HuH-7.5 (cell line): ENCODE data around the gene CLCN6.

Source experiments
- DNase-seq: peaks from one replicate; pipeline ENCODE4 v3.0.0; 2011; ENCODE audit warnings: low spot score

CLCN6 gene

DNA sequence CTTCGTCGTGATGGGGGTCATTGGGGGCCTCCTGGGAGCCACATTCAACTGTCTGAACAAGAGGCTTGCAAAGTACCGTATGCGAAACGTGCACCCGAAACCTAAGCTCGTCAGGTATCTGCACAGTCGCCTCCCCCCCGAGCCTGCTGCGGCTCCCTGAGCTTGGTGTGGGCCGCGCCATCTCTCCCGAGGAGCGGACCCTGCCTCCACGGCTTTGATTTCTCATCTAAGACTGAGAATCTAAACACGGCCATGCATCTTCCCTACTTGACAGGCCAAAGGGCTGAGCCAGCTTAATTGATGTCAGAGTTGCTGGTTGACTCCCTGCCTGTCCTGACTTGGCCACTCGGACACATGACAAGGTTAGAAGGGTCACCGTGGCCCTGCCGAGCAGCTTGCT, 22.5 kb downstream of the CLCN6 start:
- DNase-seq: no peak

GRCh38 chr1:11831945-11832725, 26.1 kb downstream of the CLCN6 start:
- no peak for DNase-seq

DNA sequence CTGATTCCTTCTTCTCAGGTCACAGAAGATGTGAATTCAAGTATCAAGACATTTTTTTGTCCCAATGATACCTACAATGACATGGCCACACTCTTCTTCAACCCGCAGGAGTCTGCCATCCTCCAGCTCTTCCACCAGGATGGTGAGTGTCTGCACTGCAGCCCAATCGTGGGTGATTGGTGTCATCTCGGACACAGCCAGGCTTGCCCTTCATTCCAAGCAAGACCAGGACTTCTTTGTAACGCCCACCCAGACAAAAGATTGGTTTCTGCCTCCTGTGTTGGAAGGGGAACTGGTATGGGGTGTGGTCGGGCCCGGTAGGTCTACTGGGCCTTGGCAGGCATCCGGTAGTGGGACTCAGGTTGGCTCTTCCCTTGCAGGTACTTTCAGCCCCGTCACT, 27.5 kb downstream of the CLCN6 start:
- DNase-seq: no peak

DNA sequence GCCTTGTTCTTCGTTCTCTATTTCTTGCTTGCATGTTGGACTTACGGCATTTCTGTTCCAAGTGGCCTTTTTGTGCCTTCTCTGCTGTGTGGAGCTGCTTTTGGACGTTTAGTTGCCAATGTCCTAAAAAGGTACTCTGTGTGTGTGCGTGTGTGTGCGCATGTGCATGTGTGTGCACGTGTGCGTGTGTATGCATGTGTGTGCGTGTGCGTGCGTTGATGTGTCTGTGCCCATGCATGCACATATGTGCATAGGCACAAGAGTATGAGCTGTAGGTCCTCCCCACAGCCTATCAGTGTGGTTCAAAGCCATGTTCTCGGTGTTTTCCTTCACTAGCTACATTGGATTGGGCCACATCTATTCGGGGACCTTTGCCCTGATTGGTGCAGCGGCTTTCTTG, 27.9 kb downstream of the CLCN6 start:
- DNase-seq: no peak

DNA sequence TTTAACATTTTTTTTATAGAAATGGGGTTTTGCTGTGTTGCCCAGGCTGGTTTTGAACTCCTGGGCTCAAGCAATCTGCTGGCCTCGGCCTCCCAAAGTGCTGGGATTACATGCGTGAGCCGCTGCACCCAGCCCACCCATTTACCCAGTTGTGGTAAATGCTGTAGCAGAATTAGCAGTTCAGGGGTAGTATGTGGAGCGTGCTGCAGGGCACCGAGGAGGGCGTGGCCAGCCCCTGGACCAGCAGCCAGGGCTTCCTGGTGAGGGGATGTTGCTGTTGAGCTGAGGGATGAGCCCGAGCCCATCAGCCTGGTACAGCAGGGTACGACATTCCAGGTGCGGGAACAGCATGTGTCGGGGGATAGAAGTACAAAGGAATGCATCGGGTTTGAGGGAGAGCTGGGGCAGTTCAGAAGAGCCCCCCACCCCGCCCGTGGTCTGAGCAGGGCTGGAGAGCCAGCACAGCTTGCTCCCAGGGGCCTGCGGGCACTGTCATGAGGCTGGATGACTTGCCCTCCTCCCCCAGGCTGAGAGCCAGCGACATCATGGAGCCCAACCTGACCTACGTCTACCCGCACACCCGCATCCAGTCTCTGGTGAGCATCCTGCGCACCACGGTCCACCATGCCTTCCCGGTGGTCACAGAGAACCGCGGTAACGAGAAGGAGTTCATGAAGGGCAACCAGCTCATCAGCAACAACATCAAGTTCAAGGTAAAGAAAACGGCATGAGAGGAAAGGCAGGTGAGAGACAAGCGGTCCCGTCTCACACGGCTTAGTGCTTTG, 29.6 kb downstream of the CLCN6 start:
- no peak for DNase-seq

- DNase-seq: no peak
Observed at GRCh38 chr1:11836955-11837766, 31.2 kb downstream of the CLCN6 start.

DNA sequence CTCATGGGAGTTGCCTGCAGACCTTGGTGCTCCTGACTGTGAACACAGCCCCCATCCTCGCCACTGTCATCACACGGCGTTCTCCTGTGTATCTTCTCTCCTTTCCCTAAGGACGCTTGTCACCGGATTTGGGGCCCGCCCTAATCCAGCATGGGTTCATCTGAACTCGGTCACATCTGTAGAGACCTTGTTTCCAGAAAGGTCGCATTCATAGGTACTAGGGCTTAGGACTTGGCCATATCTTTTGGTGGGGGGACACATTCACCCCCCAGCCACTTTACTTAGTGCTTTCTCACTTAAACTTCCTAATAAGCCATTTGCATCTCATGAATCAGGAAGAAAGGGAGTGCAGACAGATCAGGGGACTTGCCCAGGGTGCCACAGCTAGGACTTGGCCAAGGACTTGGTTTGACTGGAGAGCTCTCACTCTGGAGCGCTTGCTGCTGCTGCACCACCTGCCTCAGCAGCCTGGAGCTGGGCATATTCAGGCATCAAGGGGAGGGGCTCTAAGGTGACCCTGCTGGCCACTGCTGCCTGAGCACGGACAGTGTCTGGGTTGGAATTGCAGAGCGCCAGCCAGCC, 31.9 kb downstream of the CLCN6 start:
- no peak for DNase-seq

DNA sequence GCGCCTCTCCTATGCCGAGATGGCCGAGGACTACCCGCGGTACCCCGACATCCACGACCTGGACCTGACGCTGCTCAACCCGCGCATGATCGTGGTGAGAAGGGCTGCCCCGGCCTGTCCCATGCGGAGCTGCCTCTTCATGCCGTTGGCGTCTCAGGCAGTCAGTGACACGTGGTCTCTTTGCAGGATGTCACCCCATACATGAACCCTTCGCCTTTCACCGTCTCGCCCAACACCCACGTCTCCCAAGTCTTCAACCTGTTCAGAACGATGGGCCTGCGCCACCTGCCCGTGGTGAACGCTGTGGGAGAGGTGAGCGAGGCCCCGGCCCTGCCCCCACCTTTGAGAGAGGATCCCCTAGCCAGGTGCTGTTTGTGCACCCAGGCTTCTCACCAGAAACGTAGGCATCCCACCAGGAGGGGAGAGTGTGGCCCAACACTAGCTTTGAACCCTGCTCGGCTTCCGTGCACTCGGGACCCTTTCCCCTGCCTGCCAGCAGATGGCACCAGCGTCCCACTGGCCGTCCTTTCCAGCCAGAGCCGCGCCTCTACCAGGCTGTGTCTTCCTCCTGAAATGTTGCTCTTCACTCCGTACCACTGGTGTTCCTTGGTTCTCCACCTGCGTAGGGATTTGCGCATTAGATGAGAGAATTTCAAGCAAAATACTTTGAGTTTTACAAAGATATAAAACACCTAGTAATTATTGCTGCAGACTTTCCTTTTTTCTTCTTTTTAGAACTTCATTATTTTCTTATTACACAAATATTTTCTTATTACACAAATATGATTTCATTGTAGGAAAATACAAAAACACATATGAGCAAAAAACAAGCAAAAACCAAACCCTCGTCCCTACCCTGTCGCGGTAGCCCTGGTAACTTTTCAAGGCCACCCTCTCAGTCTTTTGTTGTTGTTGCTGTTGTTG, 32.6 kb downstream of the CLCN6 start:
- DNase-seq: peak; percentile 87

DNA sequence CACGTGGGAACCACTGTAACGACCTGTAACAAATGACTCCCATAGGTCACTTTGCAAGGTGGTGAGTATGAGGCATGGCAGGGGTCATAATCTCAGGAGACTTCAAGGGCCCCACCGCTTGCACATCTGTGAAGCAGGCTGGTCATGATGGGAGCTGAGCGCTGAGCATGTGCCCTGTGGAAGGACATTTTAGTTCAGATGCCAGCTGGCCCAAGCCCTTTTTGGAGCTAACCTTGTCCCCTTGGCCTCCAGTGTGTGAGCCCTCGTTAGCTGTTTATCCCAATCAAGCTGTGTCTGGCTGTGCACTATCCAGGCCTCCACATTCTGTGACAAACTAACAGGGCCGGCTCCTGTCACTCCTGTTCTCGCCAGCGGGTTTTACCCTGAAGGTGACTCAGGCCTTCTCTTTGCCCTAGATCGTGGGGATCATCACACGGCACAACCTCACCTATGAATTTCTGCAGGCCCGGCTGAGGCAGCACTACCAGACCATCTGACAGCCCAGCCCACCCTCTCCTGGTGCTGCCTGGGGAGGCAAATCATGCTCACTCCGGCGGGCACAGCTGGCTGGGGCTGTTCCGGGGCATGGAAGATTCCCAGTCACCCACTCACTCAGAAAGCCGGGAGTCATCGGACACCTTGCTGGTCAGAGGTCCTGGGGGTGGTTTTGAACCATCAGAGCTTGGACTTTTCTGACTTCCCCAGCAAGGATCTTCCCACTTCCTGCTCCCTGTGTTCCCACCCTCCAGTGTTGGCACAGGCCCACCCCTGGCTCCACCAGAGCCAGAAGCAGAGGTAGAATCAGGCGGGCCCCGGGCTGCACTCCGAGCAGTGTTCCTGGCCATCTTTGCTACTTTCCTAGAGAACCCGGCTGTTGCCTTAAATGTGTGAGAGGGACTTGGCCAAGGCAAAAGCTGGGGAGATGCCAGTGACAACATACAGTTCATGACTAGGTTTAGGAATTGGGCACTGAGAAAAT, 34.0 kb downstream of the CLCN6 start:
- no peak for DNase-seq

- DNase-seq: no peak
Observed at GRCh38 chr1:11841245-11842153, 35.5 kb downstream of the CLCN6 start.

DNA sequence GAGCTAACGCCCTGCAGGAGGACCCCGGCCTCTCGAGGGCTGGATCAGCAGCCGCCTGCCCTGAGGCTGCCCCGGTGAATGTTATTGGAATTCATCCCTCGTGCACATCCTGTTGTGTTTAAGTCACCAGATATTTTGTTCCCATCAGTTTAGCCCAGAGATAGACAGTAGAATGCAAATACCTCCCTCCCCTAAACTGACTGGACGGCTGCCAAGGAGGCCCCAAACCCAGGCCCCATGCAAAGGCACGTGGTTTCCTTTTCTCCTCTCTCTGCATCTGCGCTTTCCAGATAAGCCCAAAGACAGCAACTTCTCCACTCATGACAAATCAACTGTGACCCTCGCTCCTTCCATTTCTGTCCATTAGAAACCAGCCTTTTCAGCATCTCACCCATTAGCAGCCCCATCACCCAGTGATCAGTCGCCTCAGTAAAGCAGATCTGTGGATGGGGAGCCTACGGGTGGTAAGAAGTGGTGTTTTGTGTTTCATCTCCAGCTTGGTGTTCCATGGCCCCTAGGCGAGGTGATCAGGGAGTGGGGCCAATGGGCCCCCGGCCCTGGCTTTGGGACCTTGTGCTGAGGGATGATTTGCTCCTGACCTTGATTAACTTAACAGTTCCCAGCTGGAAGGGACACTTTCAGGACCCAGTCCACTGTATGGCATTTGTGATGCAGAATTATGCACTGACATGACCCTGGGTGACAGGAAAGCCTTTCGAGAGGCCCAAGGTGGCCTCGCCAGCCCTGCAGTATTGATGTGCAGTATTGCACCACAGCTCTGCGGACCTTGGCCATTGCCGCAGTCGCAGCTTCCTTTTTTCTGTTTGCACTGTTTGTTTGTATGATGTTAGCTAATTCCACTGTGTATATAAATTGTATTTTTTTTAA, 36.4 kb downstream of the CLCN6 start:
- DNase-seq: peak; percentile 80

- DNase-seq: no peak
Observed at GRCh38 chr1:11845641-11846335, 39.8 kb downstream of the CLCN6 start.

DNA sequence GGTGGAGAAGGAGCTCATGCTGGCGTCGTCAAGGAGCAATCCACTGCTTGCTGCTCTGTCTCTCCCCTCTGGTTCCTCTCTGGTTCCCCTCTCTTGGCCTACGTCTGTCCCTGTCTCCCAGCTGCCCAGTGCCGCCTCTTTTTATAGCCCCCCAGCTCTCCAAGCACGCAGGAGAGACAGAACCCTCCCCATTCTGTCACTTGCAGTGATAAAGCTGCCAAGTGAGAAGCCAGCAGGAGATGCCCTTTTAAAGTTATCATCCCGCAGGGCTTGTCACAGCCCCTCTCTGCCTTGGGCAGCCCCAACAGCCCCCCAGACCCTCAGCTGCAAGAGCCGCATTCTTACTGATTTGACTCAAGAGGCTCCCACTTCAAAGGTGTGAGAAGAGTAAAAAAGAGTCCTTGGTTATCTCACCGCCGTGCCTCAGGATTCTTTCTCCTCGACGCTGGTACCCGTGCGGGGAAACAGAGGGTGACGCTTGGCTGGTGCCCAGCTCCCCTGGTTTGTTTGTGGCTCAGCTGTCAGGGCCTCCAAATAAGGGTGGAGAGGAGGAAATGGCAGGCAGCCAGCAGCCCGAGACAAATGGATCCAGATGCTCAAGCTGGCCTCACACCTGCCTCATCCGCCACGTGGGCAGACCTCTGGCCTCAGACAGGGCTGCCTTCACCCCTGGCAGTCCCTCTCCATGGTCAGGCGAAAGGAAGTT, 41.8 kb downstream of the CLCN6 start, which contains the start of gene NPPA:
Gene NPPA, minus strand, starts transcription at position 117 of the 706 bp plus-strand sequence. Its CDS starts 99 bp downstream, at position 18.
- no peak for DNase-seq

GRCh38 chr1:11848373-11848700, 42.3 kb downstream of the CLCN6 start:
- DNase-seq: no peak

DNA sequence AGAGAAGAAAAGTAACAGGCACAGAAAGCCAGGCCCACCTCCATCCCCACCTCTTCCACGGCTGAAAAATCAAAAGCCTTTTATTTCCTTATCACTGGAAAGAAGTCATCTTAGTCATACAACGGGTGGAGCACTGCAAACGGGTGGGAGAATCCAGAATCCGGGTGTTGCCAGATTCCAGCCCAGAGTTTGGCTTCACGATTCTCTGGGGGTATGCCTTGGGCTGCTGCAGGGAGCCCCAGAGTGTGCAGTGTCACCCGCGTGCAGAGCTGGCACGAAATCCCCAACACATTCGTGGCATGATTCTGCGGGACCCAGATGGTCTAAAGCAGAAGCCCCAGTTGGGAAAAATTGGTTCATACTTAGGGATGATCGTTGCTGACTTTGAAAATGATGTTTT, 44.2 kb downstream of the CLCN6 start:
- no peak for DNase-seq

DNA sequence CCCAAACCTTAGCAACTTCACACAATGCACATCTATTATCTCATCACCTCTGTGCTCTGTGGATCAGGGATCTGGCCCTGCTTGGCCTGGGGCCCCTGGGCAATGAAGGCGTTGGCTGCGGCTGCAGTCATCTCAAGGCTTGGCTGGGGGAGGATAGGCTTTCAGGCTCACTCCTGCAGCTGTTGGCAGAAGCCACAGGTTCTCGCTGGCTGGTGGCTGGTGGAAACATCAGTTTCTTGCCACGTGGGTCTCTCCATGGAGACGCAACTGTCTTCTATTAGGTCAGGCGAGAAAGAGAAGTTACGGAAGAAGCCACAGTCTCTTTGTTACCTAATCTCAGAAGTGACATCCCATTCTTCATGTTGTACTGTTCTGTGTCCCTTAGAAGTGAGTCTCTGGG, 45.2 kb downstream of the CLCN6 start:
- no peak for DNase-seq

DNA sequence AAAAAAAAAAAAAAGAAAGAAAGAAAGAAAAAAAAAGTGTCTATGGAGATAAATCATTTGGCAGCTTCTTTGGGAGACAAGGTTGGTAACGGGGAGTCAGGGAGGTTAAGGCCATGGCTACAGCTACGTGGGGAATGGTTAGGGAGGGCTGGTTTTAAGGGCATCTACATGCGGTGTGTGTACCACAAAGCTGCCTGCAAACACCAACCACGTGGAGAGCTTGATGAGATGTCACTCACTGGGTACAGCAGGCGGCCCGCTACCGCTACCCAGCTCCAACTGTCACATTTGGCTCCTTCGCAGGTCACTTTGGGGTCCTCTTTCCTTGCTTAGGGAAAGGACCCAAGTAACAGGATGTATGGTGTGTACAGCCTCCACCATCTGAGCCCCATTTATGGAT, 48.5 kb downstream of the CLCN6 start:
- no peak for DNase-seq
